ENCODE results near the gene TRAT1.

The TRAT1 gene

GRCh38 chr3:108861401-108861800 lies 38.8 kb downstream of the TRAT1 start:
- no peak for DNase-seq (ENCODE audit: low spot score)

GRCh38 chr3:108862865-108863798 lies 40.5 kb downstream of the TRAT1 start:
- no peak for DNase-seq (ENCODE audit: low spot score)

DNA sequence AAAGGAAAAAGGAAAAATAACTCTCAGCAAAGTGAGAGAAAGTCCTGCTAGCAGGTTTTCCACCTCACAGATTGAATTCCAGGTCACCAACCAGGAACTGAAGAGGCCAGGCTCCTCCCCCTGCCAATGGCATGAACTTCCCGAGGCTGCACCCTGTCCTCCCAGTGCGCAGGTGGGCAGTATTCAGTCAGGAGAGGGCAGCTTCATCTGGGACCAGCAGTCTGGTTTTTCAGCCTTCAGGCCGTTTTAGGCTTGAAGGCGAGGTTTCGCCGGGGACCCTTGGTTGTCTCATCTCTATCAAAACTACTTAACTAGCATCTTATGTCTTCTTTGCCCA lies 41.2 kb downstream of the TRAT1 start:
- no peak for DNase-seq (ENCODE audit: low spot score)

GRCh38 chr3:108877901-108878300 lies 55.3 kb downstream of the TRAT1 start:
- DNase-seq (ENCODE audit: low spot score): no peak

GRCh38 chr3:108879915-108880314 lies 57.3 kb downstream of the TRAT1 start:
- no peak for DNase-seq (ENCODE audit: low spot score)

DNA sequence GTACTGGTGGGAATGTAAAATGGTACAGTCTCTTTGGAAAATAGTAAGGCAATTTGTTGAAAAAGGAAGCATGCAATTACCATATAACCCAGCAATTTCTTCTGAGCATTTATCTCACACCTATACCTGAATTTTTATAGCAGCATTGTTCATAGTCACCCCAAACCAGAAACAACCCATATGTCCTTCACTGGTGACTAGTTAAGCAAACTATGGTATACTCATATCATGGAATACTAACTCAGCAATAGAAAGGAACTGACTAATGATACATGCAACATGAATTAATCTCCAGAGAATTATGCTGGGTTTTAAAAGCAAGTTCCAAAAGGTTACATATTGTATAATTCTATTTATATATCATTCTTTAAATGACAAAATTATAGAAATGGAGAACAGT lies 60.2 kb downstream of the TRAT1 start:
- no peak for DNase-seq (ENCODE audit: low spot score)

GRCh38 chr3:108883373-108883772 lies 60.8 kb downstream of the TRAT1 start:
- no peak for DNase-seq (ENCODE audit: low spot score)

GRCh38 chr3:108887121-108887520 lies 64.5 kb downstream of the TRAT1 start:
- no peak for DNase-seq (ENCODE audit: low spot score)

GRCh38 chr3:108887777-108888176 lies 65.2 kb downstream of the TRAT1 start:
- no peak for DNase-seq (ENCODE audit: low spot score)

DNA sequence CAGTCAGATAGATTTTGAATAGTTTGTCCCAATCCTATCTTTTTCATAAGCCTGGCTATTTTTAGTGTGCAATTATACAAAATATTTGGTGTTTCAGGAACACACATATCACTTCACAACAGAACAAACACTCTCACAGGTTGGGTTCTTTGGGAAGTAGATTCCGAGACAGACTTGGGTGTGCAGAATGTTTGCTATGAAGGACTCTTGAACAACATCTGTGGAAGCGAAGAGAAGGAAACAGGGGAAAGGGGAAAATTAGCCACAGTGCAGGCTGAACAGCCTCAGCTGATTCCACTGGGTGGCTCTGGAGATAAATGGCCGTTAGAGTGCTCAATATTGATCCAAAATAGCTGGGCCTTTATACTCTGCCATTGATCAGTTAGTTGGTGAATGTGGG lies 69.2 kb downstream of the TRAT1 start:
- DNase-seq (ENCODE audit: low spot score): no peak

GRCh38 chr3:108894981-108895380 lies 72.4 kb downstream of the TRAT1 start:
- DNase-seq (ENCODE audit: low spot score): no peak

DNA sequence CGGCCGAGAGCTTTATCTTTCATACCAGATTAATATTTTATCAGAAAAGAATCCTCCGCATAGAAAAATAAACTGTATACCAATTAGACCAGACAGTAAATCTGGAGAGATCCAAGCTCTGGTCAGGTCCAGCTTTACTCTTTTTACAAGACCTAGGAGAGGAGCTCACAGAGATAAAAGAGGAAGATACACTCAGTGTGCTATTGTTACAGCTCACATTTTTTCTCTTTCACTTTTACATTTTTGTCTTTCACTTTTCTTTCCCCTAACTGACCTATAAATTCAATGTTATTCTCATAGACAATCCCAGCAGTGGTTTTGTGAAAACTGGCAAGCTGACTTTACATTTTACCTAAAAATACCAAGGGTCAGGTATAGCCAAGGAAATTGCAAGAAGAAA lies 75.3 kb downstream of the TRAT1 start:
- DNase-seq (ENCODE audit: low spot score): no peak

GRCh38 chr3:108899530-108899929 lies 76.9 kb downstream of the TRAT1 start:
- DNase-seq (ENCODE audit: low spot score): no peak

Data from pons (tissue), 1 donor.